GM03348 (cell line): ENCODE data around the gene GRIK1.
"Not testable (repeated sequence)": the region's sequence is repeated elsewhere in the genome, so short reads cannot be mapped to it uniquely, and the experiment has no call there.

ENCODE experiments used
- DNase-seq: peaks from one replicate; pipeline ENCODE4 v3.0.0; 2012; ENCODE audit warnings: low spot score

The GRIK1 gene

DNA sequence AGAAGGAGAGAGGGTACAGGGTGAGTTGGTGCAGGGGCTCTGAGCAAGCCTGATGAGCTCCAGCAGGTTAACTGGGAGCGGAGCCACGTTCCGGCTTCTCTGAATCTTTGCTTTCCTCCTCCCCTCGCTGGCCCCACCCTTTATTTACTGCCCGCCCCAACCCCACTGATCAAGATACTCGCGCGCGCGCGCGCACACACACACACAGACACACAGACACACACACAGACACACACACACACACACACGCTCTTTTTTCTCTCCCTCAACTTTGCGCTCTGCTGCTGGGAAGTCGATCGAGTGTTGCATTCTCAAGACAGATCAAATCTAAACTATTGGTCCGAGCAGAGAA lies at the start of gene GRIK1:
Gene GRIK1, minus strand, starts transcription at position 73 of the 352 bp plus-strand sequence.
- no peak for DNase-seq

DNA sequence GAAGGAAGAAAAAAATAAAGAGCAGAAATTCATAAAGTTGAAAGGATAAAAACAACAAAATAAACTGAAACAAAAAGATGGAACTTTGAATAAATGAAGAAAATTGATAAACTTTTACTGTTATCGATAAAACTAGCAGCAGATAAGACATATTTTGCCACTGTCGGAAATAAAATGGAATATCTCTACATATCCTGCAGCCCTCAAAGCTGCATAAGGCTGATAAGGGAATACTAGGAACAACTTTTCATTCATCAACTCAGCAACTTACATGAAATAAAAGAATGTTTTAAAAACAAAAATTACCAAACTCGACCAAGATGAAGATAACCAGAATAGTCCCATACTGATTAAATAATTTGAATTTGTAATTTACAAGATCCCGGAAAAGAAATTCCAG lies 48.0 kb upstream of the GRIK1 start:
- no peak for DNase-seq

DNA sequence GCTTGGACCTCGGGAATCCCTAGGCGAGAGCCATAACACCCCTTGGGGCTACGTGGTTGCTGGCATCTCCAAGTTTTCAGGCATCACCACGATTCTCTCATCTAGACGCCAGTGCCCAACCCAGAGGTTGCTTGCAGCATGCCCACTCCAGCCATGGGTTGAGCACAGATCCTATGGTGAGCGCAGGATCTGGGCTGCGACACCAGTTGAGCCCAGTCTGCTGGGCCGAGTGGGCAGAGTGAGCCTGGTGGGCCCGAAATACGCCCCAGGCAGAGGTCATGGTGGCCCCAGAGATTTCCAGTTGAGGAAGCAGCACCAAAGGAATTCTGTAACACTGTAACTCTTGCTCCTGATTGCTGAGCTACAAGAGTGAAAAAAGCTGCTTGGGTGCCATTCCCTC lies 46.1 kb upstream of the GRIK1 start:
- DNase-seq: no peak

DNA sequence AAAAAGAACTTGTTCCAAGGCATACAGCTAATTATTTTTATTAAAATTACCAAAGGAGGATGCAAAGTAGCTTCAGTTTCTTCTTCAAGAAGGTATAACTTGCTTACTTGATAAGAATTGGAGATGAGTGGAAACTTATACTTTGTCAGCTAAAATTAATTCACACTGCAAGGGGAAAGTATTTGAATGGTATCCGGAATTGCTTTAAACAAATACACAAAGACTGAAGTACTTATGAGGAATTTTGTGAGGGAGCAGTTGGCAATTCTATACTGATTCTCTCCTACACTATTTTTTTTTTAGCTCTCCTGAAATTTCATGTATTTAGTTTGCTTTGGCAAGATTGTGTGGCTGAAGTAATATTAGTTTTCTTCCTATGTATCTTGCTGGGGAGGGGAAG lies 39.2 kb upstream of the GRIK1 start:
- DNase-seq: no peak

DNA sequence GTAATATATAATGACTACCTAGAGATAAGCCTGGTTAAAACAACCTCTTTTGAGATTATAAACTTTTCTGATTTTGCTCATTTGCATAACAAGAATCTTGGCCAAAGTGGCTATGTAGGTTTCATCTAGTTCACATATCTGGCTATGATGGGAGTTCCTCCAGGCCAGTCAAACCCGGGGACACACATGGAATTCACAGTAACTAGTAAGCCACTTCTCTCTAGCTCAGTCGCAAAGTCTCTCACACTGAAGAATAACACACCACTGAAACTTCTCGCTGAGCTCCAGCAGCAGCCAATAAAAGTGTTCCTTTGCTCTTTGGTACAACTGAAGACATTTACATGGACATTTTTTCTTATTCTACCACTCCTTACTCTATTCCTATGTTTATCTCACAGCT lies 36.0 kb upstream of the GRIK1 start:
- no peak for DNase-seq

DNA sequence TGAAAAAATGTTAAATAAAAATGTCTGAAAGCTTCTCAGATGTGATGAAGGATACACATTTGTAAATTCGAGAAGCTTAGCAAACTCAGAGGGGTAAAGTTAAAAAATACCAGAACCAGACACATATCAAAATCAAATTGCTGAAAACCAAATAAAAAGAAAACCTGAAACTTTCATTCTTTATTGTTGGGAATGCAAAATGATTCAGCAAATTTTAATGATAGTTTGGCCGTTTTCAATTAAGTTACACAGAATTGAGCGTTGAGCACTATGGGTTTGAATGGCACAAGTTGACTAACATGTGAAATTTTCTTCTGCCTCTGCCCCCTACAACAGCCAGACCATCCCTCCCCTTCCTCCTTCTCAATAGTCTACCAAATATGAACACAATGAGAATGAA lies 33.5 kb upstream of the GRIK1 start:
- no peak for DNase-seq

DNA sequence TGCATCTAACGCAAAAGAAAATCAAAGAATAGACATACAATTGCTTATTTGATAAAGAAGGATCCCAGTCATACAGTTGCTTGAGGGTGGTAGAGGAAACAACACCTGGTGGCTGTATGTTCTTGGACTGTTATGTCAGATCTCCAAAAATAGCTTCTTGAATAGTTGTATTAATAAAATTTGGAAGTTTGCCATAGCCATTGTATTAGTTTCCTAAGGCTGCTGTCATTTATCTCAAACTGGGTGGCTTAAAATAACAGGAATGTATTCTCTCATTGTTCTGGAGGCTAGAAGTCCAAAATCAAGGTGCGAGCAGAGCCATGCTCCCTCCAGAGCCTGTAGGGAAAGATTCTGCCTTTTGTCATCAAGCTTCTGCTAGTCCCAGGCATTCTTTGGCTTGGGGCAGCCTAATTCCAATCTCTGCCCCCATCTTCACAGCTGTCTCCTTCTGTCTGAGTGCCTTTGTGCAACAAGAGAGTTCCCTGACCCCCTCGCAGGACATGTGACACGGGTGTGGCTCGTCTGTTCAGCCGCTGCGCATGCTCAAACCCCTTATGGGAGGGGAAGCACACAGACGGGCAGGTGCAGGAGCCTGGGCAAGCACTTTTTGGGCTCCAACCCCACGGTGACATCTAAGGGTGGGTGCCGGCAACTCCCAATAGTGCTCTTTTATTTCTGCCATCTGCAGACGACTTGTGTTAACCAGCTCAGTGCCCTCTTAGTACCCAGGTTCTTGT lies 21.7 kb upstream of the GRIK1 start:
- DNase-seq: no peak

DNA sequence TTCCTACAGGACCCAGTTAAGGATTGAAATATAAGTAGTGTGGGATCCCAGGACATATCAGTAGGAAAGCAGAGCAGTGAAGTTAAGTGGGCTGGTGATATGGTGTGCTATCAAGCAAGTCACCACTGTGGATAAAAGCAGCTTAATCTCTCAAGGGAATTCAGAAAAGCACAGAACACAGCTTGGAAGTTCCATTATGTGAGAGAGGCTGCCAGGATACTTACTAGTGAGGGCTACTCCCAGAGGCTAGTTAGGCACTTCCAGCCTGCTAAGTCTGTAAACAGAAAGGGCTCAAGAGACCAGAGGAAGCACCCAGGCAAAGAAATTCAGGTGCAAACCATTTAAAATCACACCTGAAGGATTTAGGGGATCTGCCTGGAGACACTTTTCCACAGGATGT lies 18.8 kb upstream of the GRIK1 start:
- no peak for DNase-seq

DNA sequence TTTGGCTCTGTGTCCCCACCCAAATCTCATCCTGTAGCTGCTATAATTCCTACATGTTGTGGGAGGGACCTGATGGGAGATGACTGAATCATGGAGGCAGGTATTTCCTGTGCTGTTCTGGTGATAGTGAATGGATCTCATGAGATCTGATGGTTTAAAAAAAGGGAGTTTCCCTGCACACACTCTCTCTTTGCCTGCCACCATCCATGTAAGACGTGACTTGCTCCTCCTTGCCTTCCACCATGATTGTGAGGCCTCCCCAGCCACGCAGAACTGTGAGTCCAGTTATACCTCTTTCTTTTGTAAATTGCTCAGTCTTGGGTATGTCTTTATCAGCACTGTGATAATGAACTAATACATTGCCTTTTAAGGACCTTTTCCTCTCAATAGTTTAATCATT lies 18.2 kb upstream of the GRIK1 start:
- DNase-seq: not testable (repeated sequence)

DNA sequence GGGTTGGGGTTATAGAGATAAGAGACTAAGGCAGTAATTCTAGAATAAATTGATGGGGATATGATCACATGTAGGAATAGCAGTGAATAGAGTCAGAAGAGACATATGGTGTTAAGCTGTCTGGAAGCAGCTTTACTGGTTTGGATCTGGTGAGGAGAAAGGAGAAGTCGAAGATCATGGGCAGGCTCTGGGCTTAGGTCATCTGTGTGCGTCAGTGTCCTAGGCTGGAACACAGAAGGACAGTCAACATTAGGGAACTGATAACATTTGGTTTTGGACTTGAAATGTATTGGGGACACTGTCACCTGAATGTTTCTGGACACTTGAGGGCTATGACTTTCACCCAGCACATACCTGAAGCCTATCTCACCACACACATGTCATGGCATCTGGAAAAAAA lies 13.9 kb upstream of the GRIK1 start:
- DNase-seq: no peak

DNA sequence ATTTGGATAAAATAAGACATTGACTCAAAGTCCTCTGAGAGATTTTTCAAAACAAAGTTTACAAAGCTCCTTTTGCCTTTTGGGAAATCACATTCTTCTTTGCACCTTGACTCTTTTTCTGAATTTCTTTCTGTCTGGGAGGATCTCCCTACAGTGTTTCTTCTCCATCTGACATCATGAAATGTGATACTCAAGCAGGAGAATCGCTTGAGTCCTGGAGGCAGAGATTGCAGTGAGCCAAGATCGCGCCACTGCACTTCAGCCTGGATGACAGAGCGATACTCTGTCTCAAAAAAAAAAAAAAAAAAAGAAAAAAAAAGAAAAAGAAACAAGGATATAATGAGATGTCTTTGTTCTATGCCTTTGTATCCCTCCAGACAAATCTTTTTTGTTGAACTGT lies 13.3 kb upstream of the GRIK1 start:
- DNase-seq: no peak

DNA sequence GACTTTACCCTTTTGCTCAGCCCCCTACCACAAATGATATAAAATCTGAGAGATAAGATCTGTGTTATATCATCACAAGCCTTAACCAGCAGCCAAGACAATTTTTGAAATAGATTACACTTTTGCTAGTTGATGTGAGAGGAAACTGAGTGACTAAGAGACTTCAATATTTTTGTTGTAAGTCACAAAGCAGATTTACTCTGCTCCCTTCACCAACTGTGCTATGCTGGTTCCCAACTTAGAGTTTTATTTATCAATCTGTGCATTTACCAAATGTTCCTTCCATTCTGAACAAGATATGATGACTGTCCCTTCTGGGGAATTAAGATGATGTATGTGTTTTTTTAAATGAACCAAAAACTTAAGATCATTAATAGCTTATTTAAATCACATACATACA lies 12.1 kb upstream of the GRIK1 start:
- DNase-seq: no peak

DNA sequence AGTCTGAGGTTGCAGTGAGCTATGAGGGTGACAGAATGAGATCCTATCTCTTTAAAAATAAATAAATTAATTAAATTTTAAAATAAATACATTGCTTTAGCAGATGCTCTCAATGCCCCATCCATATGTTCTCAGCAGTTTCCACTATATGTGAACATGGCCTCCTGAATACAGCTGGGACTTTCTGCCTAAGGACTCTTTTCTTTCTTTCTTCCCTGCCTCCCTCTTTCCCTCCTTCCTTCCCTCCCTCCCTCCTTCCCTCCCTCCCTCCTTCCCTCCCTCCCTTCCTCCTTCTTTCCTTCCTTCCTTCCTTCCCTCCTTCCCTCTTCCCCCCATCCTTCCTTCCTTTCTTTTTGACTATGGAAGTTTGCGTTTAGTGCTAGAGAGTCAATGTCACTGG lies 10.2 kb upstream of the GRIK1 start:
- DNase-seq: no peak

DNA sequence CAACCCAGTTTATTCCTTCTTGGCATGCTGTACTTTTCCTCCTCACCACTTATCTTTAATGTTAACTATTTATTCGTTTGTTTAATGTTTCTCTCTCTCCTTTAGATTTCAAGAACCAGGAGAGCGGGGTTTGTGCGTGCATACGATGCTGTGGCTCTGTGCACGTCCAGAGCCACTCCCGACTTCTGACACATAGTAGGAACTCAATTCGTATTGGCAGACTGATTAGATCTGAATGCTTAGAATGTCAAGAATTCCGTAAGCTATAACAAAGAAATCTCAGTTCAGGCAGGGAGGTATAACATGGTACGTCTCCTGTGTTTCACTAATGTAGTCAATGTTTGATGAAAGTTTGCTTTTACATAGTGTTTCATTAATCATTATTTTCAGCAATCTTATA lies 7.3 kb upstream of the GRIK1 start:
- no peak for DNase-seq

DNA sequence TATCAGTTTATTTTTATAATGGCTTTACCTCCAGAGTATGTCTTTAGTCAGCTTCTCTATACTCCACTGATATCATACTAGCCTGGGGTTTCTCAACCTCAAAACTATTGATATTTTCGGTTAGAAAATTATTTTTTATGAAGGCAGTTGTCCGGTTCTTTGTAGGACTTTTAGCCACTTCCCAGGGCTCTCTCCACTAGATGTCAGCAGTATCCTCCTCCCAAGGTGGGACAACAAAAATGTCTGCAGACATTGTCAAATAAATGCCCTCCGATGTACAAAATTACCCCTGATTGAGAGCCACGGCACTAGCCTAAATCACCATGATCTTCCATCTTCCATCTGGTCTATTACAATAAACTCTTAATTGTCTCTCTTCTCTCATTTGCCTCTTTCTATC lies 4.1 kb upstream of the GRIK1 start:
- no peak for DNase-seq

DNA sequence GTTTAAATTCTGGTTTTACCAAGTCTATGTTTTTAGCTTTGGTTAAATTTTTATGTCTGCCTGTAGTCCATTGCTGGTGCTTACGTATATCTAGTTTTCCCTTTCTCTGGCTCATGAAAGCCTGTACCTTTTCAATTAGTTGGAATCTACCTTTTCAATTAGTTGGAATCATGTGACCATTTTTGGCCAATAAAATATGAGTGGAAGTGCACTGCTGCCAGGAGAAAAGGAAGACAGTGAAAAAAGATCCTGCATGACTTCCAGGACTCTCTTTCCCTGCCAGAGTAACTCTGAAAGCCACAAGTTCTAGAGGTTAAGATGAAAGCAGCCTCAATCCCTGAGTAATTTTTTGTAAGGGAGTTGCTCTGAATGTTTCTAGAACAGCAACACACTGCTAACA lies 2.2 kb upstream of the GRIK1 start:
- DNase-seq: no peak

DNA sequence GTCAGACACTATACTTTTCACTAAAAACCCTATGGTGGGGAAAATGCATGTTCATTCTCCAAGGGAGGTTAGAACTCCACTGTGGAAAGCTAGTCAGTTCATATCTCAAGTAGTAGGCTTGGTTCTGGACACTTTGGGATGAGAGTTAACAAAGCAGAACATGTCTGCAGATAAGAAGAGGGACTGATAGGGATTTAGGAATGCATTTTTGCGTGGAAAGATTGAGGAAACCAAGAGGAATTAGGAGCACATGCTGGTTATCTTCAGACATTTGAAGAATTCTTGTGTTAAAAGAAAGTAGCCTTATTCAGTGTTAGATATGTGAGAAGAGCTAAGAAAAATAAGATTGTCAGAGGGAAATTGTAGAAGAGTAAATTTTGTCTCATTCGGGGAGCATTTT lies 1.2 kb upstream of the GRIK1 start:
- DNase-seq: no peak

DNA sequence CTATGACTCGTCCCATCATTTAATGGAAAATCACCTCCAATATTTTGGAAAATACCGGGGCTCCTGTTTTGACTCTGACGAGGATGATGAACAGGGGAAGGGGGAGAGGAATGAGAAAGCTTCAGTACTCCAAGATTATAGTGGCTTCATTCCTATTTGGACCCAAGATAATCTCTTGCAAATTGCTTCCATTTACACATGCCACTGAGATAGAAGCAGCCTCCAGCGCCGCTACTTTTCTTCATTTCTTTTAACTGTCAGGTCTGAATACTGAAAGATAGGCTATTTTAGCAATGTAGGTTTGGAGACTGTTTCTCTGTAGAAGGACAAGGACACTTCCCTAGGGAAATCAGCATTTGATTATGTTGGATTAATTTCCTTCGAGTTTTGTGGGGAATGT lies 565 bp upstream of the GRIK1 start:
- DNase-seq: no peak

DNA sequence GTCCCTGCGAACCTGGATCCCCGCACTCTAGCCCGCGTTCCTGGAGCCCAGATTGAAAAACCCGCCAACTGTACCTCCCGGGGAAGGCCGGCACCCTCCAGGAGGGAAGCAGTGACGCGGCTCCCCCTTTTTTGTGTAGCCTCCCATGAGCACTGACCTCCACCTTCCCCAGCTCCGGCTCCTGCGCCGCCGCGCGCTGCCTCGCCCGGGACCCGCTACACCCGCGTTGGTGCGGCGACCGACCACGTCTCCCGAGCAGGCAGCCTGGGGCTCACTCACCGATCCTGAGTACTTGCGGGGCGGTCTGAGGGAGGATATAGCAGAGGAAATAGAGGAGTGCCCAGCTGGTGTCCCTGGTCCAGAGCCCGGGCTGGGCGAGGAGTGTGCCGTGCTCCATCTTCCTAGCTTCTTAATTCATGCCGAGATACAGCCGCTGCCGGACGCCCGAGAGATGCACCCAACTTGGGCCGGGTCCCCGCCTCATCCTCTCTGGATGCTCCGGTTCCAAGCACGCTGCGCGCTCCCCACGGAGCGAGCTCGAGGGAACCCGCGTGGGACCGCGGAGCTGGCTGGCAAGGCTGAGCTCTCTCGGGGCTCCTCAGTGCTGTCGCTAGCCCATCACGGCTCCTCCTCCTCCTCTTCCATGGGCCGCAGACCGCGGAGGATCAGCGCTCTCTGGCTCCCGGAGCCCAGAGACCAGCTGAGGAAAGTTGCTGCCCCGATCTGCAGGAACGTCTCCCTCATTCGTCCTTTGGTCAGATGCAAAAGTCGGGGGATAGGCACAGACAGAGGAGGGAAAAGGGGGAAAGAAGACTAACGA lies 482 bp downstream of the GRIK1 start:
- peak; percentile 12 for DNase-seq

DNA sequence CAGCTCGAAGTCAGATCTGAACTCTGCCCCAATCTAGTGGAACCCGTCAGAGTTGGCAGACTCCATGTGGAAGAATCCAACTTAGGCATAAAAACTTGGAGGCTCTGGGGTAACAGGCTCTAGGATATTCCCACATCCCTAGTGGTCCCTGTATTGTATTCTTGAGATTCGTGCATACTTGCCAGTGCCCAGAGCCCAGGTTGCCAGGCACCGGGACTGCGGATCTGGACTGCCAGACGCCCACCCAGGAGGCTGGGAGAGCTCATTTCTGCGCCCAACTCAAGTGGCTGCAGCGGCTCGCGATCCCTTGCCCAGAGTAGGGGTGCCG lies 1.1 kb downstream of the GRIK1 start:
- no peak for DNase-seq

DNA sequence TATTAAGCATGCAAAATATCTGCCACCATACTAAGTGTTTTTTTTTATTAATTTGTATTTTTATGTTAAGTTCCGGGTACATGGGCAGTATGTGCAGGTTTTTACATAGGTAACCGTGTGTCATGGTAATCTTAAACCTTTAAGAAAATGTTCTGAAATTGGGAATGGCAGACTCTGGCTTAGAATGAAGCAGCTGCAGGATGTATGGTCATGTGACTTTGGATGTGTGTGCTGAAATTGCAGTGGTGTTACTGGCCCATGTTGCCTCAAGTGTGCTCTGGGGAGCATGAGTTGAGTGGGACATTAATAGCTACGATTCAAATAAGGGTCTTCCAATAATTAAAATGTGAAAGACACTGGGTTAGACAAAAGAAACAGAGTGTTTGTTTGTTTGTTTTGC lies 6.7 kb downstream of the GRIK1 start:
- no peak for DNase-seq

DNA sequence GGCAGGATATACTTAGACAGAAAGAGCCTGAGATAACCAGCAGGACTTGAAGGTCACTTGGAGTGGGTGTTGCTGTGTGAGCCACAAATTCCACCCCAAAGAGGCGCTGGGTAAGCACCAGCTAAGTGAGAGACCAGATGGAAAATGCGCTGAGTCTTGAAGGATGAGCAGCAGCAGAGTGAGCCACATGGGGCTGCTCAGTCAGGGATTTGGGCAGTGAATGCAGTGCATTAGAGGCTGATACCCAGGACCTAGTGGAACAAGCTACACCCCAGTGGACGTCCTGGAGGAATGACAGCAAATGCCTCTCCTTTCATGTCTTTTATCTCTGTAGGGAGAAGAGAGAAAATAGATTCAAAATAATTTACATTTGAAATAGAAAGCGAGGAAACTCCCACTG lies 11.3 kb downstream of the GRIK1 start:
- DNase-seq: no peak

DNA sequence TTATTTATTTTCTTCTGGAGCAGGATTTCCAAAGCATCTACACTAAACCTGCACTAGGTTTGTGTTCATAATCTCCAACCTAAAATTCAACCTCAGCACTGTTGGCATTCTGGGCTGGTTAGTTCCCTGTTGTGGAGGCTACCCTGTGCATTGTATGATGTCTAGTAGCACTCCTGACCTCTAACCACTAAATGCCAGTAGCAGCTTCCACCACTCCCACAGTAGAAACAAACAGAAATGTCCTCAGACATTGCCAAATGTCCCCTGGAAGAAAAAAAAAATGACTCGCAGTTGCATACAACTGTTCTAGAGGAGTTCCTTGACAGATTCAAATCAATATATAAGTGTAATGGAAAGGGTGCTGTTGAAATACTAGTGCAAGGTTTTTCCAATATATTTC lies 18.9 kb downstream of the GRIK1 start:
- DNase-seq: no peak

DNA sequence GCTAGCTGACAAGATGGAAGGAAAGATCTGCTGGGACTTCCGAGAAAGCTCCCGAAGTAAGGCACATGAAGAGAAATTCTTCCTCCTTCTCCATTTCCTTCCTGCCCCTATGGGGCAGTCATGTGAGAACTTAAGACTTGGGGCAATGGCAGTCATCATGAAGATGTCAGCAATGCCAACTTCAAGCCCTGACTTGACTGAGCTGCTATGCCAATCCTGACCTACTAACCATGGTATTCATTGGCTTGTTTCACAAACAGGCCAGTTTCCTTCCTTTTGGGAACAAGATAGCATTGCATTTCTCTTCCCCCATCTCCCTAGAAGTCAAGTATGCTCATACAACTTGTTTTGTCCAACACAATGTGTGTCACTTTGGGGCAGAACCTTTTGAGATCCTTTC lies 25.5 kb downstream of the GRIK1 start:
- no peak for DNase-seq
